ENCODE data around the gene DNLZ.

DNA sequence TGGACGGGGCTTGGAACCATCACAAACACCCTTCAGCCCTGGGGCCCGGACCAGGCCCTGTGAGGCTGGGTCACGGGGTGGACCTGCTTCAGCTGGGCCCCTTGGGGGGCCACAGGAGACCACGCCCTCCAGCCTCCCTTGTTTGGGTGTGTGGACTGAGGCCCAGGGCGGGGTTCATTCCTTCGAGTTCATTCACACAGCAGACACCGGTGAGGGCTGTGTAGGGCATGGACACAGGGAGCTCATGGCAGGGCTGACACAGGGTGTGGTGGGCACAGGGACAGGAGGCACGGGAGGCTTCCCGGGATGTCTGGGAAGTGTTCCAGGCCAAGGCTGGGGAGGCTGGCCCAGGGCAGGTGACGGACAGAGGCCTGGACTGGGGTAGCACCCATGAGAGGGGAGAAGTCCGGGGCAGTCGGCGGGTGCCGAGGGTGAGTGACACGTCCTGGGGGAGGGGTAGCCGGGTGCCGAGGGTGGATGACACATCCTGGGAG is 8.9 kb downstream of the DNLZ start:
- TF ChIP-seq POLR2A (IDR thresholded peaks at IDR 0.05; ENCODE audit: low read depth, low read length) (no peak), EZH2 (IDR thresholded peaks at IDR 0.05; ENCODE audit: borderline replicate concordance, low read depth, low read length, severe bottlenecking) (no peak), FOS (IDR thresholded peaks at IDR 0.05; ENCODE audit: borderline replicate concordance, insufficient read depth, low read length) (no peak), JUN (IDR thresholded peaks at IDR 0.05; ENCODE audit: borderline replicate concordance, insufficient read depth, insufficient read length, low read depth) (no peak)
- TF ChIP-seq, protein P1, sequence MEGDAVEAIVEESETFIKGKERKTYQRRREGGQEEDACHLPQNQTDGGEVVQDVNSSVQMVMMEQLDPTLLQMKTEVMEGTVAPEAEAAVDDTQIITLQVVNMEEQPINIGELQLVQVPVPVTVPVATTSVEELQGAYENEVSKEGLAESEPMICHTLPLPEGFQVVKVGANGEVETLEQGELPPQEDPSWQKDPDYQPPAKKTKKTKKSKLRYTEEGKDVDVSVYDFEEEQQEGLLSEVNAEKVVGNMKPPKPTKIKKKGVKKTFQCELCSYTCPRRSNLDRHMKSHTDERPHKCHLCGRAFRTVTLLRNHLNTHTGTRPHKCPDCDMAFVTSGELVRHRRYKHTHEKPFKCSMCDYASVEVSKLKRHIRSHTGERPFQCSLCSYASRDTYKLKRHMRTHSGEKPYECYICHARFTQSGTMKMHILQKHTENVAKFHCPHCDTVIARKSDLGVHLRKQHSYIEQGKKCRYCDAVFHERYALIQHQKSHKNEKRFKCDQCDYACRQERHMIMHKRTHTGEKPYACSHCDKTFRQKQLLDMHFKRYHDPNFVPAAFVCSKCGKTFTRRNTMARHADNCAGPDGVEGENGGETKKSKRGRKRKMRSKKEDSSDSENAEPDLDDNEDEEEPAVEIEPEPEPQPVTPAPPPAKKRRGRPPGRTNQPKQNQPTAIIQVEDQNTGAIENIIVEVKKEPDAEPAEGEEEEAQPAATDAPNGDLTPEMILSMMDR (IDR thresholded peaks at IDR 0.05; ENCODE audit: extremely low read depth in 1 of 2, insufficient read depth in 1 of 2, low read depth in 1 of 2, low read length in 2 of 2), result no peak
- TF ChIP-seq, protein P2, sequence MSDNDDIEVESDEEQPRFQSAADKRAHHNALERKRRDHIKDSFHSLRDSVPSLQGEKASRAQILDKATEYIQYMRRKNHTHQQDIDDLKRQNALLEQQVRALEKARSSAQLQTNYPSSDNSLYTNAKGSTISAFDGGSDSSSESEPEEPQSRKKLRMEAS (IDR thresholded peaks at IDR 0.05; ENCODE audit: insufficient read depth, insufficient read length), result no peak

Measured in endothelial cell of umbilical vein (primary cell).